ENCODE measurements around the gene BEND7. TPM values are rescaled to one million over a fixed set of nuclear protein-coding genes. Genes with fewer than 3 reads are reported as not detected.

The BEND7 gene
- total RNA-seq, 2 donors from 2014 or later = 19.2 to 20.4 TPM

- H3K27me3 ChIP-seq = no peaks in the 10 kb centered on the region
- no peaks in the 10 kb centered on the region for H3K9me3 ChIP-seq
- no peak for DNase-seq
- H3K9ac ChIP-seq (ENCODE audit: low read depth in 2 of 2, low read length in 2 of 2) = no peak overlapping the region
- H3K36me3 ChIP-seq = no peaks in the 10 kb centered on the region
- H3K27ac ChIP-seq = no peak overlapping the region
- intact Hi-C loops (cut with DNase I) = no loop called here
- no peak for TF ChIP-seq CTCF (IDR thresholded peaks at IDR 0.05)
- H3K4me3 ChIP-seq = no peak overlapping the region
- H3K4me1 ChIP-seq = no peaks in the 10 kb centered on the region
Measured at GRCh38 chr10:13520194-13520593, 8.6 kb downstream of the BEND7 start.

- Histone ChIP-seq H3K4me1 (no peaks in the 10 kb centered on the region), H3K4me3 (no peak overlapping the region), H3K36me3 (no peaks in the 10 kb centered on the region), H3K27ac (no peak overlapping the region), H3K9me3 (no peaks in the 10 kb centered on the region), H3K27me3 (no peaks in the 10 kb centered on the region), H3K9ac (ENCODE audit: low read depth in 2 of 2, low read length in 2 of 2) (no peak overlapping the region)
- TF ChIP-seq CTCF (IDR thresholded peaks at IDR 0.05) = no peak
- no peak for DNase-seq
- intact Hi-C loops (cut with DNase I) = no loop called here
Measured at GRCh38 chr10:13518076-13518692, 10.6 kb downstream of the BEND7 start.

GRCh38 chr10:13517675-13518074 is 11.1 kb downstream of the BEND7 start:
- H3K27me3 ChIP-seq = no peaks in the 10 kb centered on the region
- no peak for DNase-seq
- intact Hi-C loops (cut with DNase I) = no loop called here
- H3K36me3 ChIP-seq = no peaks in the 10 kb centered on the region
- no peak overlapping the region for H3K27ac ChIP-seq
- H3K4me3 ChIP-seq = no peak overlapping the region
- TF ChIP-seq CTCF (IDR thresholded peaks at IDR 0.05) = no peak
- H3K9ac ChIP-seq (ENCODE audit: low read depth in 2 of 2, low read length in 2 of 2) = no peak overlapping the region
- no peaks in the 10 kb centered on the region for H3K9me3 ChIP-seq
- no peaks in the 10 kb centered on the region for H3K4me1 ChIP-seq

GRCh38 chr10:13516176-13516575 is 12.6 kb downstream of the BEND7 start:
- Histone ChIP-seq H3K4me1 (no peaks in the 10 kb centered on the region), H3K36me3 (no peaks in the 10 kb centered on the region), H3K9me3 (no peaks in the 10 kb centered on the region), H3K9ac (ENCODE audit: low read depth in 2 of 2, low read length in 2 of 2) (no peak overlapping the region), H3K27ac (no peak overlapping the region), H3K4me3 (no peak overlapping the region), H3K27me3 (no peaks in the 10 kb centered on the region)
- intact Hi-C loops (cut with DNase I) = no loop called here
- DNase-seq = no peak
- TF ChIP-seq CTCF (IDR thresholded peaks at IDR 0.05) = no peak

GRCh38 chr10:13515467-13515866 is 13.3 kb downstream of the BEND7 start:
- no peak overlapping the region for H3K4me3 ChIP-seq
- TF ChIP-seq CTCF (IDR thresholded peaks at IDR 0.05) = no peak
- no peak overlapping the region for H3K9ac ChIP-seq (ENCODE audit: low read depth in 2 of 2, low read length in 2 of 2)
- H3K27ac ChIP-seq = no peak overlapping the region
- no peaks in the 10 kb centered on the region for H3K9me3 ChIP-seq
- H3K4me1 ChIP-seq = no peaks in the 10 kb centered on the region
- intact Hi-C loops (cut with DNase I) = no loop called here
- no peaks in the 10 kb centered on the region for H3K27me3 ChIP-seq
- no peaks in the 10 kb centered on the region for H3K36me3 ChIP-seq
- DNase-seq = no peak
